ENCODE measurements around the gene AIRE. TPM values are rescaled to one million over a fixed set of nuclear protein-coding genes. Genes with fewer than 3 reads are reported as not detected.

The AIRE gene
- total RNA-seq, 2 experiments from 2014 or later = 0.11 to 0.16 TPM

DNA sequence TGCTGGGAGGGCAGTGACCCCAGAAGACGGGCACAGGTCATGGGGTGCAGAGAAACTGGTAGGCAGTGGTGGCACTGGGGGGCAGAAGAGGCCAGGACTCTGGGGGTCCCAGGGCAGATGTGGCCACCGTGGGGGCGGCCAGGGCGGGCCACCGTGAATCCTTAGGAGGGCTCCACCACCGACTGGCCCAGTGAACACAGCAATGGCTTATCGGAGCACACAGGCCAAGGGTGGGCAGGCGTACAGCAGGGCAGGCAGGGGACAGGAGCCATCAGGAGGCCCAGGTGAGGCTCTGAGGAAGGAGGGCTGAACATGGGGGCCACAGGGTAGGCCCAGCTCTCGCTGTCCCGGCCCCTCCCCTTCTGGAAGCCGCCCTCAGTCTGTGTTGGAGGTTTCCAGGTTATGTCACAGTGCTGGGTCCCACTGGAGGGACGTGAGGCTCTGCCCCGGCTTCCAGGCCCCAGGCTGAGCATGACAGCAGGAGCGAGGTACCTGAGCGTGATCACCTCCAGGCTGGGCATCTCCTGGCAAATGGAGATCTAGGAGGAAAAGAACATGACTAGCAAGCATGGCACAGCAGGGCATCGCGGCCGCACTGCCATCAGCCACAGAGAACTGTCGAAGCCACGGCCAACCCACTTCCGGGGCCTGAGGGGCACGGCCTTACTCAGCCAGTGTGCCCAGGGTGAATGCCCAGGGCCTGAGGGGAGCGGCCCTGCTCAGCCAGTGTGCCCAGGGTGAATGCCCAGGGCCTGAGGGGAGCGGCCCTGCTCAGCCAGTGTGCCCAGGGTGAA is 49.8 kb downstream of the AIRE start:
- Histone ChIP-seq H3K4me3 (ENCODE audit: low read length) (no peak overlapping the region), H3K27me3 (ENCODE audit: control insufficient read depth in 1 of 2, insufficient read depth in 2 of 2, low read length in 2 of 2) (no peaks in the 10 kb centered on the region), H3K4me1 (ENCODE audit: insufficient read depth, low read length) (peaks cover 20% of the 10 kb centered on the region), H3K9me3 (ENCODE audit: control insufficient read depth in 1 of 2, insufficient read depth in 1 of 2, low read length in 2 of 2) (no peaks in the 10 kb centered on the region), H3K27ac (ENCODE audit: low read depth in 1 of 2, low read length in 2 of 2) (no peak overlapping the region), H3K36me3 (ENCODE audit: insufficient read depth, low read length) (peaks cover 23% of the 10 kb centered on the region)
- ATAC-seq (ENCODE audit: poor library complexity) (no peak), DNase-seq (no peak)
- no peaks in the 10 kb centered on the region for H3K27me3 Mint-ChIP-seq
- H3K4me1 Mint-ChIP-seq (ENCODE audit: low read depth) = peaks cover 22% of the 10 kb centered on the region
- peaks cover 32% of the 10 kb centered on the region for H3K36me3 Mint-ChIP-seq (ENCODE audit: low read depth)
- TF ChIP-seq, protein P1, sequence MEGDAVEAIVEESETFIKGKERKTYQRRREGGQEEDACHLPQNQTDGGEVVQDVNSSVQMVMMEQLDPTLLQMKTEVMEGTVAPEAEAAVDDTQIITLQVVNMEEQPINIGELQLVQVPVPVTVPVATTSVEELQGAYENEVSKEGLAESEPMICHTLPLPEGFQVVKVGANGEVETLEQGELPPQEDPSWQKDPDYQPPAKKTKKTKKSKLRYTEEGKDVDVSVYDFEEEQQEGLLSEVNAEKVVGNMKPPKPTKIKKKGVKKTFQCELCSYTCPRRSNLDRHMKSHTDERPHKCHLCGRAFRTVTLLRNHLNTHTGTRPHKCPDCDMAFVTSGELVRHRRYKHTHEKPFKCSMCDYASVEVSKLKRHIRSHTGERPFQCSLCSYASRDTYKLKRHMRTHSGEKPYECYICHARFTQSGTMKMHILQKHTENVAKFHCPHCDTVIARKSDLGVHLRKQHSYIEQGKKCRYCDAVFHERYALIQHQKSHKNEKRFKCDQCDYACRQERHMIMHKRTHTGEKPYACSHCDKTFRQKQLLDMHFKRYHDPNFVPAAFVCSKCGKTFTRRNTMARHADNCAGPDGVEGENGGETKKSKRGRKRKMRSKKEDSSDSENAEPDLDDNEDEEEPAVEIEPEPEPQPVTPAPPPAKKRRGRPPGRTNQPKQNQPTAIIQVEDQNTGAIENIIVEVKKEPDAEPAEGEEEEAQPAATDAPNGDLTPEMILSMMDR (IDR thresholded peaks at IDR 0.05) = no peak
- CTCF ChIA-PET = no interaction called here
- POLR2A ChIA-PET = no interaction called here
- H3K27ac Mint-ChIP-seq = no peak overlapping the region
- no peaks in the 10 kb centered on the region for H3K9me3 Mint-ChIP-seq
- no peak overlapping the region for H3K4me3 Mint-ChIP-seq
- intact Hi-C loops (cut with DNase I, micrococcal nuclease) = loop anchor here in 1 of 2 experiments (2.0 to 10.0 kb wide), 6 partner anchors 35 to 1461 kb away; partner anchors contain the start of genes PFKL, PTTG1IP, SUMO3 and WDR4

DNA sequence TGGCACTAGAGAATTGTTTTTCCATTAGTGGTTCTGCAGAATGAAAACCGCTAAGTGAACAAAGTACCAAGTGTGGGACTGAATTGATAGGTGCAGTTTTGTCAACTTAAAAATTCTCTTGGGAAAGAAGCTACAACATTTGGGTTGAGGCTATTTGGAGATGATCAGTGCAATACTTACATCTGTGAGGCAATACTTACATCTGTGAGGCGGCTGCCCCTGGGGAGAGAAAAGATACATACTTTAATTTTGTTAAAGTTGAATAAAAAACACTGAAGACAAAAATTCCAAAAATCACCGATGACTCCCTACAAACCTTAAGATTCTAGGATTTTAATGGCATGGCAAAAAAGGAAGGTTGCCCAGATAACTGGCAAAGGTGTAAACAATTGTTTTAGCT is 51.8 kb downstream of the AIRE start:
- Mint-ChIP-seq H3K27ac (peak overlapping the region; percentile 93), H3K36me3 (ENCODE audit: low read depth) (peaks cover 32% of the 10 kb centered on the region), H3K4me3 (peak overlapping the region; percentile 91), H3K9me3 (no peaks in the 10 kb centered on the region), H3K4me1 (ENCODE audit: low read depth) (peaks cover 25% of the 10 kb centered on the region), H3K27me3 (no peaks in the 10 kb centered on the region)
- Histone ChIP-seq H3K9me3 (ENCODE audit: control insufficient read depth in 1 of 2, insufficient read depth in 1 of 2, low read length in 2 of 2) (no peaks in the 10 kb centered on the region), H3K27me3 (ENCODE audit: control insufficient read depth in 1 of 2, insufficient read depth in 2 of 2, low read length in 2 of 2) (no peaks in the 10 kb centered on the region), H3K4me3 (ENCODE audit: low read length) (no peak overlapping the region), H3K4me1 (ENCODE audit: insufficient read depth, low read length) (peaks cover 20% of the 10 kb centered on the region), H3K36me3 (ENCODE audit: insufficient read depth, low read length) (peaks cover 16% of the 10 kb centered on the region), H3K27ac (ENCODE audit: low read depth in 1 of 2, low read length in 2 of 2) (no peak overlapping the region)
- intact Hi-C loops (cut with DNase I, micrococcal nuclease) = loop anchor here in 1 of 2 experiments (2.0 to 10.0 kb wide), 6 partner anchors 37 to 1463 kb away; partner anchors contain the start of genes PFKL, PTTG1IP, SUMO3 and WDR4
- ChIA-PET POLR2A (interaction anchor here (0.9 to 2.9 kb wide), 2 partner anchors 259 to 325 kb away, joined by 3 to 6 read pairs; partner anchors contain the start of gene TRAPPC10), CTCF (interaction anchor here (1.1 kb wide), 1 partner anchor 40 kb away, joined by 3 read pairs; no protein-coding TSS in a partner anchor)
- DNase-seq (no peak), ATAC-seq (ENCODE audit: poor library complexity) (no peak)
- TF ChIP-seq, protein P1 (IDR thresholded peaks at IDR 0.05) = no peak

DNA sequence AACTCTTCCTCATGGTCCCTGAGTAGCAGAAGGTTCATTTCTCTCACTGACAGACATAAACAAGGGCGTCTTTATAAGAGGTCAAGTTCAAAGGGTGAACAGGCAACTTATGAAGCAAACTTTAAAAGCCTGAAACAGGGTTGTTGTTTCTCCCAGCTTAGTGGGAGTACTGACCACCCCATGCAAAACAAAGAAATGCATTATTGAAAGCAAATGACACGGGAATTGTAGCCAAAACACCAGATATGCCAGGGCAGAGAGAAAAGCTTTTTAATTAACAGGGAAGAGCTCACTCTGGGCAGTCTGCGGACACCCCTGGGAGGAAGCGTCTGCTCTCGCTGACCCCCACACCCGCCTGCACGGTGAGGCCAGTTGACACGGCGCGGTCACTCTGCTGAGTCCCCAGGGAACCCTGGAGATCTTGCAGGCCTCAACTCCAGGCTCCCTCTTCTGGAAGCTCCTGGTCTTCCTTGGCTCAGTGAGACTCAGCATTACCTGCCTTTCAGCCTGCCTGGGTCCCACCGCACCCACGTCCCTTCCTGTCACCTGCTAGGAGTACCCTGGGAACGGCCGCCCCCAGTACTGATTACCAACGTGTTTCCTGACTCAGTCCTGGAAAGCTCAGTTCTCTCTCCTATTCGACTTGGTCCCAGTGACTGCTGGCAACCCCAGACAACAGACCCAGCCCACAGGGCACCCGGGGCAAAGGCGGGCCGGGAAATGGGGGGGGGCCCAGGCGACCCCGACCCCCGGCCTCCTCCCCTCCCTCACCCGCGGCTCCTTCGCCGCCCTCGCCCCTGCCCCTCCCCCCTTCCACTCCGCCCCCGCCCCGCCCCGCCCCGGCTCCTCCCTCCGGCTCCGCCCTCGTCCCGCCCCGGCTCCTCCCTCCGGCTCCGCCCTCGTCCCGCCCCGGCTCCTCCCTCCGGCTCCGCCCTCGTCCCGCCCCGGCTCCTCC is 52.5 kb downstream of the AIRE start:
- peak; percentile 4 for ATAC-seq (ENCODE audit: poor library complexity)
- H3K4me3 Mint-ChIP-seq = peak overlapping the region; percentile 91
- TF ChIP-seq, protein P1 (IDR thresholded peaks at IDR 0.05) = no peak
- Histone ChIP-seq H3K27ac (ENCODE audit: low read depth in 1 of 2, low read length in 2 of 2) (peak overlapping the region; percentile 41 to 58), H3K4me3 (ENCODE audit: low read length) (peak overlapping the region; percentile 36), H3K36me3 (ENCODE audit: insufficient read depth, low read length) (peaks cover 11% of the 10 kb centered on the region), H3K9me3 (ENCODE audit: control insufficient read depth in 1 of 2, insufficient read depth in 1 of 2, low read length in 2 of 2) (no peaks in the 10 kb centered on the region), H3K4me1 (ENCODE audit: insufficient read depth, low read length) (peaks cover 20% of the 10 kb centered on the region), H3K27me3 (ENCODE audit: control insufficient read depth in 1 of 2, insufficient read depth in 2 of 2, low read length in 2 of 2) (no peaks in the 10 kb centered on the region)
- H3K4me1 Mint-ChIP-seq (ENCODE audit: low read depth) = peaks cover 25% of the 10 kb centered on the region
- intact Hi-C loops (cut with DNase I, micrococcal nuclease) = loop anchor here in 1 of 2 experiments (1.0 to 10.0 kb wide), 7 partner anchors 37 to 1463 kb away; partner anchors contain the start of genes PFKL, PTTG1IP, SUMO3 and WDR4
- ChIA-PET CTCF (interaction anchor here (1.1 kb wide), 1 partner anchor 40 kb away, joined by 3 read pairs; no protein-coding TSS in a partner anchor), POLR2A (interaction anchor here (0.9 to 2.9 kb wide), 12 partner anchors 9 to 536 kb away, joined by 3 to 13 read pairs (median 4); partner anchors contain the start of genes PFKL, PTTG1IP, TRAPPC10 and TRPM2)
- H3K9me3 Mint-ChIP-seq = no peaks in the 10 kb centered on the region
- H3K27ac Mint-ChIP-seq = peak overlapping the region; percentile 99
- H3K27me3 Mint-ChIP-seq = no peaks in the 10 kb centered on the region
- DNase-seq = peak in 6 of 14 experiments; percentile 17 to 75 (median 50)
- H3K36me3 Mint-ChIP-seq (ENCODE audit: low read depth) = peaks cover 32% of the 10 kb centered on the region

Data from CD4-positive, alpha-beta T cell (primary cell).